ENCODE data around the gene SEMA3D.
A peak's percentile ranks its signal among the peaks of the same experiment; 100 is the strongest.

The SEMA3D gene

DNA sequence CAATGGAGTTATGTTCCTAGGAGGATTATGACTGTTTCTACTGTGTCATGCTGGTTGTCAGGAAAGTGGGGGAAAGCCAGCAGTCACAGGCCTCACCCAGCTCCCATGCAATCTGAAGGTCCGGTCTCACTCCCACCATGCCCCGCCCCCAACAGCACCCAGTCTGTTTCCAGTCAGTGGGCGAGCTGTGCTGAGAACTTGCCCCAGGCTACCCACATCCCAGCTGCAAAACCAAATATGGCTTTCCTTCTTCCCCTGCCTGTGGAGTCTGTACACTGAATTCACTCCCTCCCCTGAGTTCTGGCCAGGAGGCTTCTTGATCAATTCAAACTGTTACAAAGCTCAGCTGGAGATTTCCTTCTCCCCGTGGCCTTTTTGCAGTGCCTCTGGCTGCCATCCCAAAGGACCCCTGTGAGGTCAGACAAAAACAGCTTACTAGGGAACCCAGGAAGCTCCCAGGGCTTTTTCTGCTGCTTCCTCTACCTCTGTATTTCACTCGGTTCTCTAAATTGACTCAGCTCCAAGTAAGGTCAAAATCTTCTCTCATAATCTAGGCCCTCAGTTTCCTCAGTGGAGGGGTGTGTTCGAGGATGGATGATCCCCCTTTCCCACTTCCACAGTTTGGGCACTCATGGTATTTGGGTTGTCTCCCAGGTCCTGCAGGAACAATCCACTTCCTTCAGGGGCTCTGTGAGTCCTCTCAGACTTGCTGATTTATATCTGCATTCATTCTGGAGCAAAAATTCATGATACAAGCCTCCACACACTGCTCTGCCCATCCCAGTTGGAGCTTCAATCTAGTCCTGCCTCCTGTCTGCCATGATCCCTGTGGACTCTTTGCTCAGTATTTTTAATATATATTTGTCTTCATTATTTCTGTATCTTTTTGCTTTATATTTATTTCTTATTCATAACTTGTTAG is 205.5 kb downstream of the SEMA3D start:
- Histone ChIP-seq H3K27ac (ENCODE audit: low read depth, low read length) (peak overlapping the region; percentile 25), H2BK120ac (ENCODE audit: low read depth, low read length) (peak overlapping the region; percentile 83), H3K79me1 (ENCODE audit: low read length) (no peaks in the 10 kb centered on the region), H4K8ac (ENCODE audit: low read depth, low read length) (no peak overlapping the region), H3K4me2 (ENCODE audit: low read length) (no peak overlapping the region), H2BK15ac (replicated peaks; ENCODE audit: low read depth) (no peak overlapping the region), H3K27me3 (ENCODE audit: insufficient read depth, low read length, poor library complexity) (no peaks in the 10 kb centered on the region), H3K9ac (ENCODE audit: low read length) (no peak overlapping the region), H3K36me3 (ENCODE audit: control insufficient read depth, insufficient read depth, low read length) (no peaks in the 10 kb centered on the region), H3K4ac (ENCODE audit: low read depth, low read length) (no peak overlapping the region), H3K23ac (ENCODE audit: low read length) (peak overlapping the region; percentile 9), H3K56ac (ENCODE audit: low read length) (peak overlapping the region; percentile 49), H3K79me2 (ENCODE audit: control insufficient read depth, insufficient read depth, low read length) (no peaks in the 10 kb centered on the region), H2BK5ac (ENCODE audit: low read length) (peak overlapping the region; percentile 51), H4K5ac (ENCODE audit: low read length) (no peak overlapping the region), H3K4me3 (ENCODE audit: low read length) (no peak overlapping the region), H3K18ac (ENCODE audit: low read length) (peak overlapping the region; percentile 60), H2AK5ac (ENCODE audit: low read length) (no peak overlapping the region), H3K4me1 (ENCODE audit: control insufficient read depth, low read depth, low read length) (no peaks in the 10 kb centered on the region)
- DNase-seq = no peak
- WGBS (ENCODE audit: extremely low coverage, insufficient coverage, low lambda C conversion rate) = no CpG with 5 or more reads among the region's 6 CpGs

DNA sequence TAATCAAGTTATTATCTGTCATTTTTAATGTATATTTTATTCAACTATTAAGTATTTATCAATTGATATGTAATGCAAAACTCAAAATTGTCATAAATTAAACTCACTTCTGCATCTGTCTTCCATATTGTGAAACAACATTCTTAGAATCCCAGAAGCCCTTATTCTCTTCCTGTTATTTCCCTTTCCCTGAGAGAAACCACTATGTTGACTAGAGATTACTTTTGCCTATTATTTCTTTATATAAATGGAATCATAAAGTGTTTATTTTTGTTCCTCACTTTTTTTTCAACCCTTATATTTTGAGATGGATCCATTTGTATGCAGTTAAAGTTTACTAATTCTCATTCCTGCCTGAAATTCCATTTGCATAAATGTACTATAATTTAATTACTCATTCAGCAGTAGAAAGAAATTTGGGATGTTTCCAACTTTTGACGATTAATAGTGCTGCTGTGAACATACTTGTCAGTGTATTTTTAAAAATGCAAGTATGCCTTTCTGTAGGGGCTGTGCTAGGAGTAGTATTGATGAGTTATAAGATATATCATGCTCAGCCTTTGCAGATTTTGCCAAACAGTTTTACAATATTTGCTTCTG is 211.2 kb downstream of the SEMA3D start:
- no peak overlapping the region for H3K27ac ChIP-seq (ENCODE audit: low read depth, low read length)
- no peak for DNase-seq
- H3K23ac ChIP-seq (ENCODE audit: low read length) = no peak overlapping the region
- H3K18ac ChIP-seq (ENCODE audit: low read length) = no peak overlapping the region
- H2BK120ac ChIP-seq (ENCODE audit: low read depth, low read length) = no peak overlapping the region
- H3K79me2 ChIP-seq (ENCODE audit: control insufficient read depth, insufficient read depth, low read length) = no peaks in the 10 kb centered on the region
- no peak overlapping the region for H2AK5ac ChIP-seq (ENCODE audit: low read length)
- H3K4me2 ChIP-seq (ENCODE audit: low read length) = no peak overlapping the region
- no peak overlapping the region for H3K56ac ChIP-seq (ENCODE audit: low read length)
- H3K4ac ChIP-seq (ENCODE audit: low read depth, low read length) = no peak overlapping the region
- WGBS (ENCODE audit: extremely low coverage, insufficient coverage, low lambda C conversion rate) = no CpG with 5 or more reads among the region's 1 CpG
- H3K4me3 ChIP-seq (ENCODE audit: low read length) = no peak overlapping the region
- H2BK15ac ChIP-seq (replicated peaks; ENCODE audit: low read depth) = no peak overlapping the region
- no peaks in the 10 kb centered on the region for H3K27me3 ChIP-seq (ENCODE audit: insufficient read depth, low read length, poor library complexity)
- H3K79me1 ChIP-seq (ENCODE audit: low read length) = no peaks in the 10 kb centered on the region
- H3K36me3 ChIP-seq (ENCODE audit: control insufficient read depth, insufficient read depth, low read length) = no peaks in the 10 kb centered on the region
- H3K9ac ChIP-seq (ENCODE audit: low read length) = no peak overlapping the region
- H4K5ac ChIP-seq (ENCODE audit: low read length) = no peak overlapping the region
- no peak overlapping the region for H2BK5ac ChIP-seq (ENCODE audit: low read length)
- no peaks in the 10 kb centered on the region for H3K4me1 ChIP-seq (ENCODE audit: control insufficient read depth, low read depth, low read length)
- H4K8ac ChIP-seq (ENCODE audit: low read depth, low read length) = no peak overlapping the region

DNA sequence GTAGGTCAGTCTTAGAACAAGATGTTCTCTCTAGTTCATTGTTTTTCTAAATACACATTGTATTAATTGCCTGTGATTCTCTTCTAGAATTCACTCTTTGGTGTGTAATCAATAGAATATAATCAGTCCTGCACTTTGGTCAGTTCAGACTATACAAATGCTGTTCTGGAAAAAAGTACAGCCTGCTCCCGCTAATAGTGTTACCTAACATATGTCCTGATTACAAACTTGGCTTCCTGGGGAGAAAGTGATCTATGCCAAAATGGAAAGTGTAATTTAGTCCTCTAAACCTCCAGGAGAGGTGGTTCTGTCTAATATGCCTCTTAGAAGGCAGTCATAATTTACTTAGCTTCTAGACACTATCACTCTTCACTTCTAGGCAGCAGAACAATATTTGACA is 215.5 kb downstream of the SEMA3D start:
- no peak overlapping the region for H3K56ac ChIP-seq (ENCODE audit: low read length)
- no CpG with 5 or more reads among the region's 1 CpG for WGBS (ENCODE audit: extremely low coverage, insufficient coverage, low lambda C conversion rate)
- no peaks in the 10 kb centered on the region for H3K4me1 ChIP-seq (ENCODE audit: control insufficient read depth, low read depth, low read length)
- H3K27ac ChIP-seq (ENCODE audit: low read depth, low read length) = no peak overlapping the region
- no peak overlapping the region for H2BK15ac ChIP-seq (replicated peaks; ENCODE audit: low read depth)
- no peak overlapping the region for H4K8ac ChIP-seq (ENCODE audit: low read depth, low read length)
- H2BK5ac ChIP-seq (ENCODE audit: low read length) = no peak overlapping the region
- H3K27me3 ChIP-seq (ENCODE audit: insufficient read depth, low read length, poor library complexity) = no peaks in the 10 kb centered on the region
- no peaks in the 10 kb centered on the region for H3K79me2 ChIP-seq (ENCODE audit: control insufficient read depth, insufficient read depth, low read length)
- H3K36me3 ChIP-seq (ENCODE audit: control insufficient read depth, insufficient read depth, low read length) = no peaks in the 10 kb centered on the region
- H3K4me3 ChIP-seq (ENCODE audit: low read length) = no peak overlapping the region
- DNase-seq = no peak
- H2AK5ac ChIP-seq (ENCODE audit: low read length) = no peak overlapping the region
- no peak overlapping the region for H3K4me2 ChIP-seq (ENCODE audit: low read length)
- H3K79me1 ChIP-seq (ENCODE audit: low read length) = no peaks in the 10 kb centered on the region
- no peak overlapping the region for H3K4ac ChIP-seq (ENCODE audit: low read depth, low read length)
- no peak overlapping the region for H3K23ac ChIP-seq (ENCODE audit: low read length)
- H3K18ac ChIP-seq (ENCODE audit: low read length) = no peak overlapping the region
- no peak overlapping the region for H3K9ac ChIP-seq (ENCODE audit: low read length)
- H2BK120ac ChIP-seq (ENCODE audit: low read depth, low read length) = no peak overlapping the region
- no peak overlapping the region for H4K5ac ChIP-seq (ENCODE audit: low read length)

GRCh38 chr7:84970670-84971069 is 216.2 kb downstream of the SEMA3D start:
- H3K9ac ChIP-seq (ENCODE audit: low read length) = no peak overlapping the region
- no peak overlapping the region for H3K56ac ChIP-seq (ENCODE audit: low read length)
- no peak overlapping the region for H3K23ac ChIP-seq (ENCODE audit: low read length)
- H2AK5ac ChIP-seq (ENCODE audit: low read length) = no peak overlapping the region
- H4K8ac ChIP-seq (ENCODE audit: low read depth, low read length) = no peak overlapping the region
- no peak overlapping the region for H3K27ac ChIP-seq (ENCODE audit: low read depth, low read length)
- no peak overlapping the region for H2BK15ac ChIP-seq (replicated peaks; ENCODE audit: low read depth)
- H3K4ac ChIP-seq (ENCODE audit: low read depth, low read length) = no peak overlapping the region
- no peaks in the 10 kb centered on the region for H3K4me1 ChIP-seq (ENCODE audit: control insufficient read depth, low read depth, low read length)
- no peak overlapping the region for H3K4me2 ChIP-seq (ENCODE audit: low read length)
- no peaks in the 10 kb centered on the region for H3K27me3 ChIP-seq (ENCODE audit: insufficient read depth, low read length, poor library complexity)
- no peak for DNase-seq
- no peak overlapping the region for H2BK5ac ChIP-seq (ENCODE audit: low read length)
- H3K79me2 ChIP-seq (ENCODE audit: control insufficient read depth, insufficient read depth, low read length) = no peaks in the 10 kb centered on the region
- no peaks in the 10 kb centered on the region for H3K36me3 ChIP-seq (ENCODE audit: control insufficient read depth, insufficient read depth, low read length)
- no peaks in the 10 kb centered on the region for H3K79me1 ChIP-seq (ENCODE audit: low read length)
- H3K4me3 ChIP-seq (ENCODE audit: low read length) = no peak overlapping the region
- H2BK120ac ChIP-seq (ENCODE audit: low read depth, low read length) = no peak overlapping the region
- H4K5ac ChIP-seq (ENCODE audit: low read length) = no peak overlapping the region
- H3K18ac ChIP-seq (ENCODE audit: low read length) = no peak overlapping the region

DNA sequence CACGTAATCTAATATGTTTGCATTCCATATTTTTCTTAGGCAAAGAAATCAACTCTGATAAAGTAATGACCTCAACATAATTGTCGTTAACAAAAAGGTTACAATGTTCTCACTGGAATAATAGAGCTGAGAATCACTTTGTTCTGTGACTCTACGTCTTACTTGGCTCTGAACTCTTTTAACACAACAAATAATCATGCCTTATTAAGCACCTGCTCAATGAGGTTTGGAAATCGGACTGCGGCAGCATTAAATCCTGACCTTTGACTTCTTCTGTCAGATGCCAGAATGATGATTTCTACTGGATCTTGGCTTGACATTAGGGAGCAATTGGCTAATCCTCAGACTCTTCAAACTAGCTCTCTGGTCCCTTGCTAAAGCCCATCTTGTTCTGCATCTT is 233.6 kb downstream of the SEMA3D start:
- Histone ChIP-seq H3K56ac (ENCODE audit: low read length) (no peak overlapping the region), H3K4ac (ENCODE audit: low read depth, low read length) (no peak overlapping the region), H3K36me3 (ENCODE audit: control insufficient read depth, insufficient read depth, low read length) (no peaks in the 10 kb centered on the region), H4K5ac (ENCODE audit: low read length) (no peak overlapping the region), H3K79me2 (ENCODE audit: control insufficient read depth, insufficient read depth, low read length) (no peaks in the 10 kb centered on the region), H3K27me3 (ENCODE audit: insufficient read depth, low read length, poor library complexity) (no peaks in the 10 kb centered on the region), H3K79me1 (ENCODE audit: low read length) (no peaks in the 10 kb centered on the region), H3K18ac (ENCODE audit: low read length) (no peak overlapping the region), H3K4me3 (ENCODE audit: low read length) (no peak overlapping the region), H2BK5ac (ENCODE audit: low read length) (no peak overlapping the region), H3K23ac (ENCODE audit: low read length) (no peak overlapping the region), H3K4me1 (ENCODE audit: control insufficient read depth, low read depth, low read length) (no peaks in the 10 kb centered on the region), H3K27ac (ENCODE audit: low read depth, low read length) (no peak overlapping the region), H4K8ac (ENCODE audit: low read depth, low read length) (no peak overlapping the region), H2BK120ac (ENCODE audit: low read depth, low read length) (no peak overlapping the region), H3K9ac (ENCODE audit: low read length) (no peak overlapping the region), H3K4me2 (ENCODE audit: low read length) (no peak overlapping the region), H2BK15ac (replicated peaks; ENCODE audit: low read depth) (no peak overlapping the region), H2AK5ac (ENCODE audit: low read length) (no peak overlapping the region)
- DNase-seq = no peak
- no CpG with 5 or more reads among the region's 5 CpGs for WGBS (ENCODE audit: extremely low coverage, insufficient coverage, low lambda C conversion rate)

Data from mesendoderm (in vitro differentiated cells).